NK-92 (cell line): ENCODE data around the gene TMEM243.
"Not testable (repeated sequence)": the region's sequence is repeated elsewhere in the genome, so short reads cannot be mapped to it uniquely, and the experiment has no call there.

Experiments
- DNase-seq: peaks from one replicate; lab custom pipeline; 2025; ENCODE audit not compliant: unreplicated experiment; lab: John Stamatoyannopoulos, UW

TMEM243 gene

GRCh38 chr7:87219545-87220025, at the start of gene TMEM243:
Gene TMEM243, minus strand, starts transcription at chr7:87219732. Its CDS starts 229 bp downstream, at chr7:87219503.
- peak; percentile 33 for DNase-seq

- no peak for DNase-seq
These were observed 47.8 kb upstream of the TMEM243 start for GRCh38 chr7:87267239-87267900.

GRCh38 chr7:87263537-87263936, 44.0 kb upstream of the TMEM243 start:
- DNase-seq = no peak

- no peak for DNase-seq
These were observed 34.1 kb upstream of the TMEM243 start for GRCh38 chr7:87253589-87254087.

GRCh38 chr7:87245671-87246070, 26.1 kb upstream of the TMEM243 start:
- DNase-seq = not testable (repeated sequence)

- DNase-seq = not testable (repeated sequence)
These were observed 19.0 kb upstream of the TMEM243 start for GRCh38 chr7:87238464-87239051.

GRCh38 chr7:87234949-87235348, 15.4 kb upstream of the TMEM243 start:
- DNase-seq = no peak

- no peak for DNase-seq
These were observed 12.2 kb upstream of the TMEM243 start for GRCh38 chr7:87231711-87232110.

GRCh38 chr7:87231258-87231657, 11.7 kb upstream of the TMEM243 start:
- no peak for DNase-seq

- no peak for DNase-seq
These were observed 7.0 kb upstream of the TMEM243 start for GRCh38 chr7:87226495-87226894.

GRCh38 chr7:87225696-87226095, 6.2 kb upstream of the TMEM243 start:
- DNase-seq = no peak

- DNase-seq = no peak
These were observed 4.1 kb upstream of the TMEM243 start for GRCh38 chr7:87223666-87224065.

- DNase-seq = no peak
These were observed 1.2 kb upstream of the TMEM243 start for GRCh38 chr7:87220734-87221215.

- no peak for DNase-seq
These were observed 648 bp upstream of the TMEM243 start for GRCh38 chr7:87220026-87220733.

GRCh38 chr7:87218796-87219544, 562 bp downstream of the TMEM243 start:
- no peak for DNase-seq

GRCh38 chr7:87217983-87218653, 1.4 kb downstream of the TMEM243 start:
- DNase-seq = no peak

- DNase-seq = no peak
These were observed 2.6 kb downstream of the TMEM243 start for GRCh38 chr7:87216701-87217508.

GRCh38 chr7:87215046-87215445, 4.5 kb downstream of the TMEM243 start:
- DNase-seq = no peak

GRCh38 chr7:87213811-87214210, 5.7 kb downstream of the TMEM243 start:
- no peak for DNase-seq

GRCh38 chr7:87213252-87213651, 6.3 kb downstream of the TMEM243 start:
- DNase-seq = no peak
